Activated CD8-positive, alpha-beta memory T cell treated with anti-CD3 and anti-CD28 coated beads for 1 hour (primary cell): Measurements from ENCODE around the gene NXPE3.

ENCODE experiments used
- DNase-seq, 2 donors: peaks; one replicate each; pipeline ENCODE4 v3.0.0-alpha.2; 2020; ENCODE audit warnings: low read depth in 1 of 2; ENCODE audit errors: extremely low read depth in 1 of 2

Gene NXPE3

DNA sequence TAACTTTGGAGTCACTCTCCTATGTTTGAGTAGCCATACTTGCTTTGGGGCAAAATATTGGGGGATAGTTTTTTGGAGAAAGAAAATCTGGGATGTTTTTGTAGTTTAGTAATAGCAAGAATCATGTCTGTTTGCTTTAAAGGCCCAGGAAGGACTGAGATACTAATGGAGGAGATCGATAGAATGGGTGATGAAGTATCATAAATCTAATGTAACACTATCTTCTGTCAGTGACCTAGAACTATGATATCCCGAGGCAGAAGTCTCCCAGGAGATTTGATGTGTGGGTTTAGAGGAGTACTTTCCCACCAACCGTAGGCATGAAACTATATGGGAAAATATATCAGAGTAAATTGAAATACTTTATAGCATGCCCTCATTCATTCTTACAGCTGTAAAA lies 49.3 kb downstream of the NXPE3 start:
- no peak for DNase-seq

- DNase-seq: no peak
These were observed 49.9 kb downstream of the NXPE3 start for GRCh38 chr3:101828691-101829436.

DNA sequence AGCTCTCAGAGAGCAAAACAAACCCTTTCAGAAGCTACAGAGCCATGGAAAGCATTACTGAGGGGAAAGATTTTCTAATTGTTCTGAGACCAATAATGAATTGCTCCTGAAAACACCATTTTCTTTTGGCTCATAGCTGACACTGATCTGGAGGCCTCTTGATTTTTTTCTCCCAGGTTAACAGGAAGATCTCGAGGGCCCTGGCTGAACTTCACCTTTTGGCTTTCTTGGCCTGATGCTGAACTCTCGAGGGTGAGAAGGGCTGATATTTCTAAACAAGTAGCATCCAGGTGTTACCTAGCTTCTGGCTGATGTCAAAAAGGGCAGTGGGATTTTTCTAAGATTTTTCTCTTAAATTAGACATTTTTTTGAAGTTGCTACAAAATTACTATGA lies 50.4 kb downstream of the NXPE3 start:
- DNase-seq: no peak

DNA sequence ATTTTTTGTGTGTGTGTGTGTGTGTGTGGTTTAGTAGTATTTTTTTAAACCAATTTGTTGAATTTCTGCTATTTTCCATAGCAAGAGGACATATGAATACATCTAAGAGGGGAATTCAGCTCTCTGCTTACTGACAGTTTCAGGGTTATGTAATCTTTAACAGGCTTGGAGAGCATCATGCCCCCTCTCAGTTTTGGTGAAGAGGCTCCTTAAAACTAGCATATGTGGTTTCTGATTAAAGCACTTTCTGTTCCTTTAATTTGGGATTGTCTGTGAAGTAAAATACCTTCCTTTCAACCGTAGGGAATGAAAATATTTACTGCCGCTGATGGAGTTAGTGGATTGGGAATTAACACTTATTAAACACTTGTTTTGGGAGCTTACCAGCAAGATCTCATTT lies 50.9 kb downstream of the NXPE3 start:
- DNase-seq: no peak

DNA sequence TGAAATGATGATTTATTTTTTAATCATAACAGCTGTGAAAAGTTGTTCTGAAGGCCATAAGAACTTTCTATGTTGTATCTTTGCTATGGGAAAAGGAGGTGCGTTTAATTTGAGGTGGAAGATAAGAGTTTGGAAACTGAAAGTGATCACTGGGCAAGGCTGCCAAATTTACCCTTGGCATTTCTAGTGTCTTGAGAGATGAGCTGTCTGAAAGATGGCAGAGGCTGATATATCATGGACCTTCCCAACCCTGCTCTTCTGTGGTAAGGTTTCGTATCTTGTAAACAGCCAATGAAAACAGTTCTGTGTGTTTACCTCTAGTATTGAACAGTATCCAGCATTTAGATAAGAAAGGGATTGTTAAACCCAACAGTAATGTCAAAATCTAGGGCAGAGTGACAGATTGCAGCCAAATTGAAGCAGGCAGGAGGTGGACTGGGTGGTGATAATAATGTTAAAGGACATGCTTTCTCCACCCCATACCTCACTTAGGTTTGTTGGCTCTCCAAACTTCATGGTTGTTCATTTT lies 54.5 kb downstream of the NXPE3 start:
- DNase-seq: no peak

DNA sequence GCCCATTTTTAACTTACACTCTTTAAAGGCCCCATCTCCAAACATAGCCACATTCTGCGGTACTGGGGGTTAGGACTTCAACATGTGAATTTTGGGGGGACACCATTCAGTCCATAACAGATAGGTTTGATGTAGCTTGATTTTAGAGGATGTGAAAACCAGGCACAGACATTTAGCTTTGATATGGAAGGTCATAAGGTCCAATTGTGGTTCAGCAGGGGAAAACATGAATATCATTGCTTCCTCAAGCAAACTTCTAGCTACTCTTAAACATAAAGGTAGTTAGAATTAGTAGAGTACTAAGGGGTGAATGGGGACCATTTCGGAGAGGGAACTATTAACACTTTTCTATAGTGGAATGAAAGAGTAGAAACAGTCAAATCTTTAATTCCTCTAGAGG lies 56.7 kb downstream of the NXPE3 start:
- no peak for DNase-seq

GRCh38 chr3:101836160-101836559 lies 57.1 kb downstream of the NXPE3 start:
- DNase-seq: no peak

GRCh38 chr3:101836652-101837598 lies 57.9 kb downstream of the NXPE3 start:
- no peak for DNase-seq

- DNase-seq: no peak
These were observed 59.7 kb downstream of the NXPE3 start for GRCh38 chr3:101838691-101839090.

GRCh38 chr3:101840066-101840465 lies 61.1 kb downstream of the NXPE3 start:
- no peak for DNase-seq

DNA sequence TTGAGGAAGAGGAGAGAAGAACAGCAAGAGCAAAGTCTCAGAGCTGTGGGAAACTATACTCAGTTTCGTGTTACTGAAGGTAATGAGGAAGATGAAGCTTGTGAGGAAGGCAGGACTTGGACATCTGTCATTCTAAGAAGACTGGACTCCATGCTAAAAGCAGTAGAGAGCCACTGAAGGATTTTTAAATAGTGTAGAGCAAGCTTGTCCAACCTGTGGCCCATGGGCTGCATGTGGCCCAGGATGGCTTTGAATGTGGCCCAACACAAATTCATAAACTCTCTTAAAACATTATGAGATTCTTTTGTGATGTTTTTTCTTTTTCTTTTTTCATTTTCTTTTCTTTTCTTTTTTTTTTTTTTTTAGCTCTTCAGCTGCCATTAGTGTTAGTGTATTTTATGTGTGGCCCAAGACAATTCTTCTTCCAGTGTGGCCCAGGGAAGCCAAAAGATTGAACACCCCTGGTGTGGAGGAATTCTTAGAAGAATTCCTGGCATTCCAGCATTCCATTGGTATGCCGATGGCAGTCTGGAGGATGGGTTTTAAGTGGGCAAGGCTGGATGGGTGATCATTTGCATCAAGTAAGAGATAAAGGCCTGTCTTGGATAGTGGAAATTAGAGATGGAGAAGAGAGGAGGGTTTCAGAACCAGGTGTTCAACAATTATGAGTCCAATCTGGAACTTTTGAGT lies 63.4 kb downstream of the NXPE3 start:
- no peak for DNase-seq

- no peak for DNase-seq
These were observed 63.9 kb downstream of the NXPE3 start for GRCh38 chr3:101842935-101843330.

DNA sequence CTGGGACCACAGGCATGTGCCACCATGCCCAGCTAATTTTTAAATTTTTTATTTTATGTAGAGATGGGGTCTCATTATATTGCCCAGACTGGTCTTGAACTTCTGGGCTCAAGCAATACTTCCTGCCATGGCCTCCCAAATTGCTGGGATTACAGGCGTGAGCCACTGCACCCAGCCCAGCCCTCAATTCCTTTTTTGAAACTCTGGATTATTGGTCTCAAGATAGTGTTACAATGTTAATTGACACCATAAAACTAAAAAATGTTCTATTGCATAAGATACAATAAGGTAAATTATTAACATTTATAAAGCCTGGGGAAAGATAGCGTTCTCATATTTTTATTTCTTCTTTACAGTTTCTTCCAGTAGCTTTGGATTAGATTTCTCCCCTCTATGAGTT lies 66.4 kb downstream of the NXPE3 start:
- no peak for DNase-seq

- no peak for DNase-seq
These were observed 67.7 kb downstream of the NXPE3 start for GRCh38 chr3:101846709-101847108.

GRCh38 chr3:101847328-101847727 lies 68.3 kb downstream of the NXPE3 start:
- no peak for DNase-seq

- no peak for DNase-seq
These were observed 69.3 kb downstream of the NXPE3 start for GRCh38 chr3:101848326-101848725.

- peak; percentile 82 to 88 for DNase-seq
These were observed 70.0 kb downstream of the NXPE3 start, which contains the start of gene NFKBIZ for GRCh38 chr3:101848754-101849713. NFKBIZ (plus strand) TSS chr3:101849514; CDS start chr3:101849629, 115 bp downstream.

DNA sequence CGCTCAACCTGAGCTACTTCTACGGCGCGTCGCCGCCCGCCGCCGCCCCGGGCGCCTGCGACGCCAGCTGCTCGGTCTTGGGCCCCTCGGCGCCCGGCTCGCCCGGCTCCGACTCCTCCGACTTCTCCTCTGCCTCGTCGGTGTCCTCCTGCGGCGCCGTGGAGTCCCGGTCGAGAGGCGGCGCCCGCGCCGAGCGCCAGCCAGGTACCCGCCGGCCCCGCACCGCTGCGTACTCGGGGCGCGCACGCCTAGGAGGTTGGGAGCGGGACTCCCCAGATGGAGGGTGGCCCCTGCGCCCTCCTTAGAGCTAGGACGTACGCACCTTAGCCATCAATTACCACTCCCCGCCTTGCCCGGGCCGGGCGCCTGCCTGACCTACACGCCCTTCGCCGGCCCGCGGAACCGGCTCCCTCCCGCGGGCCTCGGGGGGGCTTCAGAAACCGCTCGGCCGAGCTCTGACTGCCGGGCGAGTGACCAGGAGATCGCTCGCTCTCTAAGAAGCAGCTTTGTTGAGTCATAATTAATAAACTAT lies 70.8 kb downstream of the NXPE3 start:
- peak in 1 of 2 donors; percentile 49 for DNase-seq

DNA sequence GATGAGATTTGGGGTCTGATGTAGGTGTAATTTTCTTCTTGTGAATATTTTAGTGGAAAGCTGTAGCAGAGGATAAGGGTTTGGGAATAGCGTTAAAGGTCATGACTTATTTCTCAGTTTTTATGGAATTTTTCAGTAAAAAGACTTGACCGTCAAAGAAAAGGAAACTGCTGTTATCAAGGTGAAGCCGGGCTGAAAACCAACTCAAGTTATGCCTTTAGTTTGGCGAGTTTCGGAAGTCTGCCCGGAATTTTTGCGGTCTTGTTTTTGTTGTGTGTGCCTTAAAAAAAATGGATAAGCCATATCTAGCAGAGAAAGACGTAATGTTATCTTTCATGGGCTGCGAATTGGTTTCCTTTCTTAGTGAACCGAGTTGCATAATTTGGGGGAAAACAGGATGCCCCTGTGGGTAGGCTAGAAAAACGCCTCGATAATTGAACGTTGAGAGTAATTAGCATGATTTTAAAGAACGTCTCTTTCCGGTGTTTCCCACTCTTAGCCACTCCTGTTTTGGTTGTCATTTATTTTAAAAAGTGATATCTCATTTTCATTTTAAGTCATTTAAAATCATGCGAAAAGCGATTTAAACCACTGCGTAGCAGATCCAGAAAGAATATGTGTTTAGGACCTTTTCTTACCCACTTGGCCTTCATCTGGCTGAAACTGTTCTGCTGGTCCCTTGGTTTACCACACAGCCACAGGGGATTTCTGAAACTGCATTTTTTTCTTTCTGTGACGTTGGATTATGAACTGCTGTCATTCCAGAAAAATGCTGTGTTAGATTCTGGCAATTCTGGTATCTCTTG lies 71.4 kb downstream of the NXPE3 start:
- no peak for DNase-seq
